Renal cortex interstitium (tissue), 11 donors: ENCODE results near the gene MYADML2. TPM values are rescaled to one million over a fixed set of nuclear protein-coding genes. Genes with fewer than 3 reads are reported as not detected.

Source experiments
- DNase-seq, 11 donors: peaks; one replicate each; pipeline ENCODE4 v3.0.0-alpha.2; 2013; ENCODE audit warnings: low read depth in 9 of 11, low spot score in 4 of 11; ENCODE audit errors: extremely low read depth in 1 of 11
- polyA plus RNA-seq, 3 donors: library from polyadenylated mRNA; unstranded; fragments of 120-200 nt; gene quantifications; one replicate each; pipeline ENCODE4 v1.2.1, GENCODE V29; 2013; ENCODE audit not compliant: insufficient read length in 3 of 3

The MYADML2 gene
- polyA plus RNA-seq, 3 donors: 0.10 to 0.30 (median 0.14) TPM

DNA sequence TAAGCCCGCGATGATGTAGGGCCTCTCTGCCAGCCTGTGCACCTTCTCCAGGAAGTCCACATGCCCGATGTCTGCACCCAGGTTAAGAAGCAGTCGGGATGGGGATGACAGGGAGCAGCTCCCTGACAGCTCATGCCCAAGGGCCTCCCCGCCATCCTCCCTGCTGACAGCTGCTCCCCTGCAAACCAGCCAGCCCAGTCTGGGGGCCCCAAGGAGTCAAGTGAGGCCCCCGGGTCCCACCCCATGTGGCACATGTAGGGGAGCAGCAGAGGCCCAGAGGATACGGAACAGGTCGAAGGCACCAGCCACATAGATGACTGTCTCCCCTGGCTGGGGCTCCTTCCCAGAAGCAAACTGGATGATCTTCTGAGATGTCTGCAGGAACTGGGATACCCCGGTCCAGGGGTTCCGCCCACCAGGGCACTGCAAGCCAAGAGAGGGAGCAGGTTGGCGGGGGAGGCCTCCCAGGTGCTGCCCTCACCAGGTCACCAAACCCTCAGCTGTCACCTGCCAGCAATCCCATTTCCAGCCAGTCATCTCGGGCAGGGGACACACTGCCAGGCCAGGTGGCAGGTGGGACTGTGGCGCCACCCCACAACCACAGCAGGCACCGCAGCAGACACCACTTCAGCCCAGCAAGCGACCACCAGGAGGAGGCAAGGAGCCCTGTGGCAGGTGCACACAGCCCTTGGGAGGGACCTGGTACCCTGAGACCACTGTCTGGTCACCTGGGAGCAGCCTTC, 40.4 kb downstream of the MYADML2 start:
- DNase-seq: no peak

DNA sequence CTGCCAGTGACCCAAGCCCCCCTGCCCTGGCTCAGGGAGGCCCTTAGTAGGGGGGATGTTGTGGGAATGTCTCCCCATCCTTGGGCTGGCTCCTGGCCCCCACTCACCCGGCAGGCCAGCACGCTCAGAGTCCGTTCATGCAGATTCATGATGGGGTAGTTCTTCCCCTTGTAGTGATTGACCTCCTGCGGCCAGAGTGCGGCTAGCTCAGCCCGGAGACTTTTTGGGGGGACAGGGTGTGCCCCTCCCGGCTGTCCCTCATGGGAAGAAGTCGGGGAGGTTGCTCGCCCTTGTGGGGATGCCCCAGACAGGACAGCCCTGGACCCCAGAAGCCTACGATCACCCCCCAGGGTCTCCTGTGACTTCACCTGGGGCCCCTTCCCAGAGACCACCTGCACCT, 41.0 kb downstream of the MYADML2 start:
- DNase-seq: no peak

DNA sequence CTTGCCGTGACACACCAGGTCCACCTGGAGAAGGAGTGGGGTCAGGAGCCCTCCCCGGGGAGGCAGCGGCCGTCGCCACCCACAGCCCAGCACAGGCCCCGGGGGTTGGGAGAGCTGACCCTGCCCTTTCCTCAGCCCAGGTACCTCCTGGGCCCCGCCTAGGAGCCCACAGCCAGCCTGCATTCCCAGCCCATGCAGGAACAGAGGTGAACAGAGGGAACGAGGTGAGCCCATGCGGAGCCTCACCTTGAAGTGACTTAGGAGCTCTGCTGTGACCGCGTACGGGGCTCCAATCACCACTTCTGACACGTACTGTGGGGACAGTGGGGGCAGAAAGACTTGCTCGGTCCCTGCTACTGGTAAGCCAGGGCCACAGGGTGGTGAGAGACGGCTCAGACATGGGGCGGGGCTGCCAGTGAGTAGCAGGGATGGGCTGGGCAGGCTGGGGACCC, 41.6 kb downstream of the MYADML2 start:
- no peak for DNase-seq

DNA sequence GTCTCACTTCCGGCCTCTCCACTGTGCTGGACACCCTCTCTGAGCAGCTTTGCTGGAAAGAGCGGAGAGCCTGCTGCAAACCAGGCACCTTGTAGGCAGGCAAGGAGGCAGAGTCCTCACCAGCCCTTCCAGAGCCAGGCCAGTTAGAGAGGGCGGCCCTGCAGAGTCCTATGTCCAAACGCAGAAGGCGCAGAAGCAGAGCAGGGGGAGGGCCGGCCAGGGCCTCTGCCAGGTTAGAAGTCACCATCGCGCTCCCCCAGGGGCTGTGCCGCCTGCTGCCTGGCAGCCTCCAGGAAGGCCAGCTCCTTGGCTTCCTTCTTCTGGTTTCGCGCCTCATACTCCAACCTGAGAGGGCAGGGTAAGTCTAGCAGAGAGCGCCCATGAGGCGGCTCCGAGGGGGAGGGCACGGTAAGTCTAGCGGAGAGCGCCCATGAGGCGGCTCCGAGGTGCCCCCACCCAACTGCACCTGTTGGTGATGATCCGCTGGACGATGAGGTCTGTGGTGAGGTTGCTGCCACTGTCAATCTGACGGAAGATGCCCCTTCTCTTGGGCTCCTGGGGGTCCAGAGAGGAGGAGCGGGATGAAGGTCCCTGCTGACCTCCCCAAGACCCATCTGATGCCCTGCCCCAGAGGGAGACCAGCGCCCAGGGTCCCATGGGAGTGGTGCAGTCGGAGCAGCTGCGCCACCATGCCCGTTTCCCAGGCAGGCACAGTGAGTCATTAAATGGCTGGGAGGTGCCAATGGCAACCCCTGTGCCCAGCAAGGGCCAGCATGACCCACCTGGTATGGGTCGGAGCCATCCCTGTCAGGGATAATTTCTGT, 42.2 kb downstream of the MYADML2 start:
- DNase-seq: no peak

DNA sequence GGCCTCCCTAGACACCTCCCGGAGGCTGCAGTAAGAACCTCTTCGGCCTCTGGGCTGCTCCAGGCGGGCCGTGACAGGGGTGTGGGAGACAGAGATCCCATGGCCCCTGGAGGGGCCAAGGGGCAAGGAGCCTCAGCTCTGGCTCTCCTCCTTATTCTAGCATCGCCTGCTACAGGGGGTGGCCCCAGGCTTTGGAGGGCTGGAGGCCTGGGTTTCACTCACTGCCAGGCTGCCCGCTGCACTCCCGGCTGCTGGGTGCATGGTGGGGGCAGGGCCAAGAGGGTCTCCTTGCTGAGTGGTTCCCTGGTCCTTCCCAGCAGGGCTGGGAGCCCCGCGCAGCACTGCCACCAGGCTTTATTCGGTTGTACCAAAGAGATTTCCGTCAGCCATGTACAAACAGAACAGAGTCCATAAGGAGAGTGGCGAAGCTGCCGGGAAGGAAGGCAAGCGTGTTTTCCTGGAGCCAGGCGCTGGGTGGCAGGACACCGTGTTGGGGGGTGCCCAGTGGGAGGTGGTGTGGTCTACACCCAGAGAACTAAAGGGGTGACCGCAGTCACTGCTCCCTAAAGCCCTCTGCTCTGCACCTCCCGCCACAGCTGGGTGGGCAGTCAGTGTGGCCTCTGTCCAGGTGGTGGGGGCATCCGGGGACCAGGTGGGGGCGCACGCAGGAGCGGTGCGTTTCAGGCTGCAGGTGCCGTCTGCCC, 43.0 kb downstream of the MYADML2 start:
- no peak for DNase-seq

DNA sequence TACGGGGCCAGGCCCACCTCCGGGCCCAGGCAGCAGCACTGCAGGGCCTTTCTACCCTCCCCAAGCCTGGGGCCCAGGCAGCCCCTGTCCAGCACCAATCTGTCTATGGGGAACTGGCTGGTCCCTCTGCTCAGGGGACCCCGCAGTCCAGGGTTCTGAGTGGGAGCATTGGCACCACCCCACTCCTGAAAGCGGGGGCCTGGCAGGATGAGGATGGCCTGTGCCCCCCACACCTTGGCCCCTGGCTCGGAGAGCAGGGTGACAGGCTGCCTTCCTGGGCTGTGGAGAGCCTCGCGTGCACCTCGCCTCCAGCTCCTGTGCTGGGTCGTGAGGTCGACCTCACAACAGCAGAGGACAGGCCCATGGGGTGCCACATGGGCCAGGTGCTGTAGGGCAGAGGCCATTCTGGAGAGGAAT, 43.6 kb downstream of the MYADML2 start:
- no peak for DNase-seq

DNA sequence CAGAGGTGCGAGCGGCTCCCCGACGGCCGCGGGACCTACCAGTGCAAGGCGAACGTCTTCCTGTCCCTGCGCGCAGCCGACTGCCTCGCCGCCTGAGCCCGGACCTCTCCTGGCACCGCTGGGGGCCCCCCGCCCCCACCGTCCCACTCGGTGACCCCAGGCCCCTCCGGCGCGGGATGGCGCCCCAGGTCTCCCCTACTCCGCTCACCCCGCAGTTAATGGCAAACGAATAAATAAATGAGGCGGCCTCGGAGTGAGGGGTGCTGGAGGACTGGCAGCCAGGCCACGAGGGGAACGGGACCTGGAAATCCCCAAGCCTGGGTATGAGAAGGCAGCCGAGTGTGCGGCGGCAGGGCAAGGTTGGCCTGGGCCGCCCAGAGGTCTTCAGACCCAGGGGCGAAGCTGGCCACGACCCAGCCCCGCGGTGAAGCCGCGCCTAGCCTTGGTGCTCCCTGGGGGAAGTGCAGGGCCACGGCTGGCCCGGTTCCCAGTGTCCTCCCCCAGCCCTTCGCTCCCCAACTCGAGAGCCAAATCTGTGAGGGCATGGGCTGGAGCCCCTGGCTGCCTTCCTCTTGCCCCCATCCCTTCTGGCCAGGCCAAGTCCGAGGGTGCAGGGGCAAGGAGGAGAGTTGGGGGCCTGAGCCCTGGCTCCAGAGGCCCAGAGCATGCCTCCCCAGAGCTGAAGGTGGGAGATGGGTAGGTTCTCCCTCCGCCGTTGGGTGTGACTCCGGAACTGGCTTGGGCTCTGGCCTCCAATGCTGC, 44.2 kb downstream of the MYADML2 start:
- no peak for DNase-seq

DNA sequence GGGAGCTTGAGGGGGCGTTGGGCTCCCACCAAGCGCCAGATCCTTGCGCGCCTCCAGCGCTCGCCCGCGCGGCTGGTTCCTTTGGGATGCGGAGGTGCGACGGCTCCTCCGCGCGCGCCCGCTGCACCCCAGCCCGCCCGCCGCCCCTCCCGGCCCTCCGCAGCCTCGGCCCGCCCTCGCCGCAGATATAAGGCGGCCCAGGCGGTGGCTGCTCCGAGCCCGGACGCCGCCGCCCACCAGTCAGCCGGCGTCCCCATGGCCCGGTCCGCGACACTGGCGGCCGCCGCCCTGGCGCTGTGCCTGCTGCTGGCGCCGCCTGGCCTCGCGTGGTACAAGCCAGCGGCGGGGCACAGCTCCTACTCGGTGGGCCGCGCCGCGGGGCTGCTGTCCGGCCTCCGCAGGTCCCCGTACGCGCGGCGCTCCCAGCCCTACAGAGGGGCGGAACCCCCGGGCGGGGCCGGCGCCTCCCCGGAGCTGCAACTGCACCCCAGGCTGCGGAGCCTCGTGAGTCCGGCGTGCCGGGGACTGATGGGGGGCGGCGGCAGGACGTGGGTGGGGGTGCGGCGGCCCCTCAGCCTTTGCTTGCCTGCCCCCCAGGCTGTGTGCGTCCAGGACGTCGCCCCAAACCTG, 44.9 kb downstream of the MYADML2 start, which contains the start of gene NPB:
NPB (plus strand) TSS at position 216 of the 630 bp plus-strand sequence; CDS start at position 256, 40 bp downstream.
- no peak for DNase-seq

DNA sequence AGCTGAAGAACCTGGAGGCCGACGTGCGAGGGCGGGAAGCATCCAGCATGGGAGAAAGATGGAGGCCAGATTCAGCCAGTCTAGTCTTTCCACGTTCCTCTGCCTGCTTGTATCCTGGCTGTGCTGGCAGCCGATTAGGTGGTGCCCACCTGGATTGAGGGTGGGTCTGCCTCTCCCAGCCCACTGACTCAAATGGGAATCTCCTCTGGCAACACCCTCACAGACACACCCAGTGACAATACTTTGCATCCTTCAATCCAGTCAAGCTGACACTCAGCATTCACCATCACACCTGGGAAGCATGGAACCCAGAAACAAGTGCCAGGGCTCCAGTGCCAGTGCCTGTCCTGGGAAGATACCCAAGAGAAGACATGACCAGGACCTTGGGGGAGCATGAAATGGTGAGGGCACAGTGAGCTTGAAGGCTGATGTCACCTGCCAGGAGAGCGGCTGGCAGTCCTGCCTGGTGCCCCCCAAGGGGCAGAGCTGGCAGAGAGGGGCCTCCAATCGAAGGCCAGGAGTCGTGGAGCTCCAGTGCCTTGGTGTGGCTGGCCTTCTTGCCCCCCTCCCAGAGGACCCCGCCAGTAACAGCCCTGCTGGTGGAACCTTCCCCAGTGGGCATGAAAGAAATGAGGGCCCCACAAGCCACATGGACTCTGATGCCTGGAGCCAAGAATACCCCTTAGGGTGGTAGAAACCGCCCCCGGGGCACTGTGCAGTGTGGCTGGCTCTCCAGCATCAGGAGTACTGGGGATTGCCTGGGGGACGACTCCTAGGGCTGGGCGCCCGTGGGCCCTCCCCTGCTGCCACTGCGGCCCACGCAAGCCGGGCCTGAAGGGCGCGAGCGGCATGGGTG, 45.6 kb downstream of the MYADML2 start:
- DNase-seq: no peak

DNA sequence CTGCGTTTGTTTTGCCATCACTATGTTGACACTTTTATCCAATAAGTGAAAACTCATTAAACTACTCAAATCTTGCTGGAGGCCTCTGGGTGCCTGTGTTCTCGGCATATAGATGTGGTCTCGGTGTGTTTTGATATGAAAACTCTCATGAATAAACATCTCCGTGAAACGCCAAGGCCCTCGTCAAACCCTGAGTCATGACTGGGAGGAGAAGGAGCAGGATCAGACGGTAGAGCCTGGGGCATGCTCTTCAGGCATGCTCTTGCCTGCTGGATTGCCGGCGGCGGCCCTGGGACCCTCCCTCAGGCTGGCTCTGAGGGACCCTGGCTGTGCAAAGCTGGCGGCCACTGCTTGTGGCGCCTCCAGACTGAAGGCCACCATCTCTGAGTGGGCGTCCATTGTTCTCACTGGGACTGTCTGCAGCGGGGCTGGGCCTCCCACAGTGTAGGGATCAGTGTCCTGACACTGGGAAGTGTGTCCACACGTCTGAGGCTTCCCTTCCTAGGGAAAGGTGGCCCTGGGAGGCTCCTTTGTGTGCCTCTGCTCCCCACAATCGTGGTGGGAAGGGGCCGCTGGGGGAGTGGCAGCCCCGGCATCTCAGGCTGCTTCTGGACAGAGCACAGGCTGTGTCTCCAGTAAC, 46.7 kb downstream of the MYADML2 start:
- no peak for DNase-seq

DNA sequence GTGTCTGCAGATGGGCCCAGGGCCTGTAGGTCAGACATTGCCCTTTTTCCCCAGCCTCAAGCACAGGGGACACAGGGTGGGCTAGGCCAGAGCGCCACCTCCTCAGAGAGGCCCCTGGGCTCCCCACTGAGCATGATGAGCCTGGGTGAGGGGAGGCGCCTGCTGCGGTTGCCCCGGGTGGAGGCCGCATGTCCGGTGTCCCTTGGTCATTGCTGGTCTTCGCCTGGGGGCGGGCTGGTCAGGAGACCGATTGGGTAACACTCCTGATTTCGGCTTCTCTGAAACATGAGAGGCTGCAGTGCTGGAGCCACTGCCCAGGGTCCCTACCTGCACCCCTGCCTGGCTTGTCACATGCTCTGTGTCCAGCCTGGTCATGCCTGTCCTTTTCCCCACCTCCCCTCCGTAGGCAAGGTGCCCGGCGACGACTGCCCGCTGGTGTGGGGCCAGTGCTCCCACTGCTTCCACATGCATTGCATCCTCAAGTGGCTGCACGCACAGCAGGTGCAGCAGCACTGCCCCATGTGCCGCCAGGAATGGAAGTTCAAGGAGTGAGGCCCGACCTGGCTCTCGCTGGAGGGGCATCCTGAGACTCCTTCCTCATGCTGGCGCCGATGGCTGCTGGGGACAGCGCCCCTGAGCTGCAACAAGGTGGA, 47.4 kb downstream of the MYADML2 start:
- no peak for DNase-seq

DNA sequence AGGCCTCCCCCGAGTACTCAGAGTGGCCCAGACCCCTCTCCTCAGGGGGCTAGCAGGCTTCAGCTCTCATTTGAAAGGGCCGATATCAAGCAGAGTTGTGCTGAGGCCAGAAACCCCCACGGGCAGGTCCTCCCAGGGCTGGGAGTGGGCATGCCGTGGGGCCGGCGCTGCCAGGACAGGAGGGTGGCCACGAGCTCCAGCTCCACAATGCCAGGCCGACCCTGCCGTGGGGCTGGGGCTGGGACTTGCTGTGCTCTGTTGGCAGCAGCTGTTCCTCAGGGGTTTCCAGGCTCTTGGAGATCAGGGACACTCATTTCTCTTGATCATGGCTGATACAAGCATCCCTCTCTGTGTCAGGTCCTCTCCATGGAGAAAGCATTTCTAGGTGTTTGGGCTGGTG, 48.1 kb downstream of the MYADML2 start:
- DNase-seq: no peak

DNA sequence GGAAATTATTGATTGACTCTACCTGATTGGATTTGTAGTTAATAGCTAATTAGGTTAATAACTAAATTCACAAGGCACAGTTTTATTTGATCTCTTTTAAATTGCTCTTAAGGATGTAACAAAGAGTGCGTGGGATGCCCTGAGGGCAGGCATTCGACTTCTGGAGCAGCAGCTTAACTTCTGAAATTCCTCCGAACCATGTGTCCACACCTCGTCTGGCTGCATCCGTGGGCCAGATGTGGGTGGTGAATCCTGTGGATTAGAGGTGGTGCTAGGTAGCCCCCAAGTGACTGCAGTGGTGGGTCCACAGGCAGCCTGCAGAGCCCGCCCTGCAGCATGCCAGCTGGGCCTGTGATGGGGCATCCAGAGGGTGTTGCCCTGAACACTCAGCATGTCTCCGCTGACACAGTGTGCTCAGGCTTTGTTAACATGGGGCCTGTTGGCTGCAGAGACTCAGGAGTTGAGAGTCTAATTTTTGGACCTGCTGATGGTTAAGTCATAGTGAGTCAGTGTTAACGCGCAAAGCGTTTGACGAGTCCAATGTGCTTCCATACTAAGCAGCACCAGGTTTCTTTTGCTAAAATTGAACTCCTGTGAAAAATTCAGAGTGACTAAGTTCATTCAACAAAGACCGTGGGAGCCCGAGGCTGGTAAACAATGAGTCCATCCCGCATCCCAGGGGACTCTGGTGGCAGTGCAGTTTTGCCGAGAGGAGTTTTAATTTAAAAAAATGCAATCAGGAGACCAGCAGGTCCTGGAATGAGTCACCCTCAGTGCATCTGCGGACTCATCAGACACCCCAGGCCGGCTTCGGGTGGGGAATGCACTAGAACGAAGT, 48.8 kb downstream of the MYADML2 start:
- no peak for DNase-seq

DNA sequence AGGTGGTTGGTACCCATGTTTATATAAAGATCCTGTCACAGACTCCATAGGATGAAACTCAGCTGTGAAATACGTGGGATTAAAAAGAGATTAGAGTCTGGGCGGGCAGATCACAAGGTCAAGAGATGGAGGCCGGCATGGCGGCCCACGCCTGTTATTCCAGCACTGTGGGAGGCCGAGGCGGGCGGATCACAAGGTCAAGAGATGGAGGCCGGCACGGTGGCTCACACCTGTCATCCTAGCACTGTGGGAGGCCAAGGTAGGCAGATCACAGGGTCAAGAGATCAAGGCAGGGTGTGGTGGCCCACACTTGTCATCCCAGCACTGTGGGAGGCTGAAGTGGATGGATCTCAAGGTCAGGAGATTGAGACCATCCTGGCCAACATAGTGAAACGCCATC, 51.6 kb downstream of the MYADML2 start:
- no peak for DNase-seq

DNA sequence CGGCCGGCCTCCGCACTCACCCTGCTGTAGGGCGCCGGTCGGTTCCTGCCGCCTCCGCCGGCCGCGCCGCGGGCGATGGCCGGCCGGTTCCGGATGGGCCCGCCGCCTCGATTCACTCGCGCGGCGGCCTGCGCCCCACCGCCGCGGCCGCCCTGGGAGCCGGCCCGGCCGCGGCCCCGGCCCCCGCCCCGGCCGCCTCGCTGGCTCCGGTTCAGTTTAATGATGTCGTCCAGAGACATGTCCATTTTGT, 55.8 kb downstream of the MYADML2 start:
- no peak for DNase-seq
